IPS-NIHi7 (cell line): ENCODE data around the gene KIF26B.
"Not testable (repeated sequence)": the region's sequence is repeated elsewhere in the genome, so short reads cannot be mapped to it uniquely, and the experiment has no call there.

ENCODE experiments used
- DNase-seq: peaks from one replicate; pipeline ENCODE4 v3.0.0; 2012; ENCODE audit warnings: mixed read lengths; ENCODE audit errors: extremely low spot score

Gene KIF26B

DNA sequence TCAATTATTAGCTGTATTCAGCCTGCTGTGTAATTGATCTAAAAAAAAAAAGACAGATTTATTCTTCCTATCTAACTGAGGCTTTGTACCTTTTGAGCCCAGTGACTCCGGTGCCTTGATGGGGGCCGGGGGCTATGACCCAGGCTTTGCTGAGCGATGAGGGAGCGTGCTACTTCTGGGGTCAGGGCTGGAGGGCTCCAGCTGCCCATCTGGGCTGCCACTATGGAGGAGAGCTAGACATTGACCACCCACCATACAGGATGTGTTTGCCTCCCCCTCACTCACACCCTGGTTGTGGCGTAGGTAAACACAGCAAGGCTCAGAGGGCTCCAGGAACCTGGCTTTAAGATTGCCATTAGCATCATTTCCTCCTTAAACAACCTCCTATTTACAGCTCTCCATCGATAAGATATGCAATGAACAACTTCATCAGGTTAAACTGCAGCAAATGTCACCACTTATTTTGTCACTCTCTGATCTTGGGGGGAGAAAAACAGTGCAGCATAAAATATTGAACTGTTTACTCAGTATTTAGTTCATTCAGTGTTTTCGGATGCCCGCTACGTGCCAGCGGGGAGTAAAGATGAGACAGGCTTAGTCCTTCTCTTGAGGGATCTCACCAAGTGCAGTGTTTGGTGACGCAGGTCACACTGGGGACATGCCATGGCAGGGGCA is 231.6 kb downstream of the KIF26B start:
- peak; percentile 8 for DNase-seq

DNA sequence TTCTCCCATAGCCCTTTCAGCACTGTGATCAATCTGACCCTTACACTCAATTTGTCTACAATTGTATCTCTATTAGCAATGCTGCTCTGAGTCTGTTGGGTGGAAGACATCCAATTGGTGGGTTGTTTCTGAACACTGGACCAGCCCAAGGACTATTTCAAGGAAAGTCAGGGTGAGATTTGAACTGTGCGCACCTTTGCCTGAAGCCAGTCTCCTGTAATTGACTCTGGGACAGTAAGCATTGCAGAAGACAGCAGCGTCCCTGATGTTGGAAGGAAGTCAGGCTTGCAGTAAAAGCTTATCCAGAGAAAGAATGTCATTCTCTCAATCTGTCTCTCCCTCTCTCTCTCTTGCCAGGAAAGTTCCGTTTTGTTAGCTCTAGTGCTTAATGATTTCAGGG is 233.9 kb downstream of the KIF26B start:
- no peak for DNase-seq

DNA sequence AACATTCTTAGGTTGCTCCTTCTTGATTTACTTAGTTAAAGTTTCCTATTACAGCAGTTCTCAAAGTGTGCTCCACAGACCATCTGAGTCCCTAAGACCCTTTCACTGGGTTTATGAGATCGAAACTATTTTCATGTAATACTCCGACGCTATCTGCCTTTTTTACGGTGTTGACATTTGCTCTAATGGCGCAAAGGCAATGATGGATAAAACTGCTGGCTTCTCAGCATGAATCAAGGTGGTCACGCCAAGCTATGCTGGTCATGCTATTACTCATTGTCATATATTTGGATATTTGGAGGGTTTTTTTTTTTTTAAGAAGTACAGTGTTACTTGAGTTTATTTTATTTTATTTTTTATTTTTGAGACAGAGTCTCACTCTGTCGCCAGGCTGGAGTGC is 235.1 kb downstream of the KIF26B start:
- no peak for DNase-seq

DNA sequence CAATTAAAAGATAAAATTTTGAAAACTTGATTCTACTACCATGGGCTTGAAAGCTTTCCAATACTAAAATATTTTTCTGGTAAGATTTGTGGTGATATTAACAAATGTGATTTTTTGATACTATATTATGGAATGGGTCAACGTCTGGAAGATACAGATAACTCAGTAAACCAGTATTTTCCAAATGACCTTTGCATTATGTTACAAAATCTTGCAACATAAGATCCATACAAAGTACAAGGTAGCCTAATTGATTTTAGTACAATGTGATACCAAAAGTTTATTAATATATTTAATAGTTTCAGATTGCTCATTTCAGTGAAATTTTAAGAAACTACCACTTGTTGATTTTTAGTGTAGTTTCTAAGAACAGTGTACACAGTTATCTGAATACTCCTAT is 236.2 kb downstream of the KIF26B start:
- DNase-seq: no peak

DNA sequence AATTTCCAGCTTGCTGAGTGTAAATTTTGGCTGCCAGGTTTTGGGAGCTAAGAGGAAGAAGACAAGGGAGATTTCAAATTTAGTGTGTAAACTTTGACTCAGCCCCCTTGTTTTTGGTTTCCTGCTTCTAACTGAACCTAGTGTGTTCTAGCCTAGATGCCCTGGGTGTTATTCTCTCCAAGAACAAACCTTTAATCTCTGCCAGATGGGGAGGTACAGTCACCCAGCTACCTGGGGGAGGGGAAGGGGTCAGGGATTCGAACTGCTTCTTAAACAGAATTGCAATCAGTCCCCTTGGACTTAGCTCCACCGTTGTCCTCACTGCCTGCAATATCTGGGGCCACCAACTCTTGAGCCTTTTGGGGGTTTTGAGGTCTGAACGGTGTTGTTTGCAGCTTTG is 238.9 kb downstream of the KIF26B start:
- no peak for DNase-seq

DNA sequence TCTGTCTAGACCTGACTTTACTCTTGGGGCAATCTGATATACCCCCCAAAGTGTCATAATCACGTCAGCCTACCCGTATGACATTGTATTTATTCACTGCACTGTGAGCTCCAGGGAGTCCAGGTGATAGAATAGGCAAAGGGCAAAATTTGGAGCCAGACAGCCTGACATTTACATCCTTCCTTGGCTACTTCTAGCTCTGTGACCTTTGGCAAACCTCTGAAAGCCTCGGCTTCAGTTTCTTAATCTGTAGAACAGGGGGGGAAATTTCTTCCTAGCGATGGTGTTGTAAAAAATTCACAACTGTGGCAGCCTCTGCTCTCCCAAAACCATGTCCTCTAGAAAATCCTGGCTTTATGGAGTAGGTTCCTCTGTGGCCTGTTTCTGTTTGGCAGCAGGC is 240.9 kb downstream of the KIF26B start:
- no peak for DNase-seq

DNA sequence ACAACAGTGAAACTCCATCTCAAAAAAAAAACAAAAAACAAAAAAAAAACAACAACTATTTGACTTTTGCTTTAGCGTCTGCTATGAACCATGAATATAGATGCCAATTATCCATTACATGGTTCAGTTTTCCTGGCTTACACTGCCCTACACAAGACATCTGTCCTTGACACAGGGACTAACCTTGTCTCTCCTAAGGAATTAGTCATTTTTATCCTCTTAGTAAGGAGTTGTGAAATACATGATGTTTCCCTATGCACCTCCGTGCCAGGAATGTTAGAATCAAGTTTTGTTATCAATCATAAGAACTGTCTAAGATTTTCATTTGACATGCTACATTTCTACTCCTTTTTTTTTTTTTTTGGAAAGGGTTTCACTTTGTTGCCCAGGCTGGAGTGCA is 241.8 kb downstream of the KIF26B start:
- DNase-seq: no peak

DNA sequence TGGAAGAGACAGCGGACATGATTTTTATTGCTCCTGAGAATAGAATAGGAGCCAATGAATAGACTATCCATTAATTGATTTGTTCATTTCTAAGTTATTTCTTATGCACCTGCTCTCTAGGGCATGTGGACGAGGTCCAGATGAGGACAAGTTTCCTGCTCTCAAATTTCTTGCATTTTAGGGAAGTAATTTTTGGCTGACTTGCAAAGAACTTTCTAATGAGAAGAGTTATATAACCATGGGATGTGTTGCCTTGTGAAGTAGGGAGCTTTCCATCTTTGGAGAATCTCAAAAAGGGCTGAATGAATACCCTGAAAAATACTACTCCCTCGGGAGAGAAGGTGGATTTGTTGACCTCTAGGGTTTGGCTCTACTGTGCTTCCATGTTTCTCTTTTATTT is 243.0 kb downstream of the KIF26B start:
- no peak for DNase-seq

DNA sequence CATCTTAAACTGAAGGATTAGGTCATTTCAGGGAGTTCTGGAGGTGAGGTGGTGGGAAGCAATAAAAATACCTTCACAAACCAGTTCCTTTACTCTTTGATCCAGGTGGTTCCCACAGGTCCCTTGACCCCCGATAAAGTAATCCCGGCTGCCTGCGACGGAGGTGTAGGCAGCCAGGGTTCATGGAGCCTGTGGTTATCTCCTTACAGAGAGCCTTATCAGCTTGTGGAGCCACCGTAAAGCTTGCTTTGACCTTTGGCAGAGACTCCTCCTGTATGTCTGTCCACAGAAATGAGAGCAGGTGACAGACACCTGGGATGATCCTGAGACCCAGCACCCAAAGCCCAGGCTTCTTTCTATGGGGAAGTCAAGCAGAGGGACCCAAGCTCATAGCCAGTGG is 243.4 kb downstream of the KIF26B start:
- DNase-seq: no peak

DNA sequence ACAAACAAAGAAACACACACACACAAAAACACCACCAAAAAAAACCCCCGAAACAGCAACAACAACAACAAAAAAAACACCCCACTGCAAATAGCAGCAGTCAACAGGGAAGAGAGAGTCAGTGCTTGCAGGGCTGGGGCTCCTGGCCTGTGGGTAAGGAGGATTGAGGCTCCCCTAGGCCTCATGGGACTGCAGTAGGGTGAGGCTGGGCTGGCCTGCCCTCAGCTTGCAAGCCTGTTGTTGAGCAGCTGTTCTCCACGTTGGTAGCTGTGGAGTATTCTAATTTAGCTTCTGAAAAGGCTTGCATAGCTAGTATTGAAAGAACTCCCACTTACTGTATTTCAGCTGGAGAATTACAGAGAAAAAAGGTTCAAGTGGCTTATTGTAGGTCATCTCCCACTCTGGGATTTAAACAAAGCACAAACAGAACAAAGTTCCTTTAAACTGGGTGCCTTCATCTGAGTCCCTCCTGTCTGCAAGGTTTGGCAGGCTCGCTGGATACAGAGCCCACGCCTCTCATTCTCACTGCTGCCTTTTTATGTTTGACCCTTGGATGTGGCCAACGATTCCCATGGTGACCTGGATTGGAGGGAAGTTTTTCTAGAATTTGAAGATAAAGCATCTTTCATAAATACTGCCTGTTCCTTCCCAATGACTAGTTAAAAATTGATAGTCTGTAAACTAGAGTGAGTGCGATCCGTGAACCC is 247.2 kb downstream of the KIF26B start:
- DNase-seq: no peak

DNA sequence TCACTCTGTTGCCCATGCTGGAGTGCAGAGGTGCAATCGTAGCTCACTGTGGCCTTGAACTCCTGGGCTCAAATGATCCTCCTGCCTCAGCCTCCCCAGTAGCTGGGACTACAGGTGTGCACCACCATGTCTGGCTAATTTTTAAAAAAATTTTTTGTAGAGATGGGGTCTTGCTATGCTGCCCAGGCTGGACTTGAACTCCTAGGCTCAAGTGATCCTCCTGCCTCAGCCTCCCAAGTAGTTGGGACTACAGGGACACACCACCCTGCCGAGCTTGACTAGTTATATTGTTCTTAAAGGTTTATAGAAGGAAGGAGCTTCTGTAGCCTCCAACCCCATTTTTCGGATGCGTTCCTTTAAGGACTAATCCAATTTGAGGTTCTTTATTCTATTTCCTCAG is 248.2 kb downstream of the KIF26B start:
- DNase-seq: not testable (repeated sequence)

DNA sequence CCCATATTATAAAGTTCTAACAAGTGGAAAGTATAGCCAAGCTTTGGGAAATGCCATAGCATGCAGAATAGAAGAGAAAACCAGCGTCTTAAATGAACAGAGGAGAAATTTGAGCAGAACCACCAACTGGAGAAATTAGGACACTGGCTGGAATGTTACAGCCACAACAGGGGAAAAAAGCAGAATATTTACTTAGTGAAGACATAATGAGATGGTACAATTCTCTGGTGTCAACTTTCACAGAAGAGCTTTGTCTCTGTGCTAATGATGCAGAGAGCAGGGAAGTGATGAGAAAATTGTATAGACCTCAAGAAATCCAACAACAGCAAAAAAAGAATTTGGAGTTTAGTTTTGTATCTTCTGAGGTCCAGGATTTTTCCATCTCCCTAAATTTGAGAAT is 249.7 kb downstream of the KIF26B start:
- no peak for DNase-seq

DNA sequence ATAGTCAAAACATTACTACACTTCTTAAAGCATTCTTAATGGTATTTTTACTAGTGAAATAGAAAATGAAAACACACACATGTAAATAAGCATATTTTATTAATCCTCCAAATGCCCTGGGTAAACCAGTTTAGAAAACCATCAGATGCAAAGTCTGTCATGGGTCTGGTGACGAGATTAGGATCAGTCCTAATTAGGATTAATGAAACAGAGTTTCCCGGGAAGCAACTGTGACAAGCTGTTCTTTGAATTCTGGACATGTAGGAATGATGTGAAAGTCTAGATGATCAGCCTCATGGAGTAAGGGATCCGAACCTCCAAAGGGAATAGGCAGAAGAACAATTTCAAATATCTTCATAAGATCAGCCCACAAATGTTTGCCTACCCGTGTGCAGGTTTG is 250.2 kb downstream of the KIF26B start:
- DNase-seq: no peak

DNA sequence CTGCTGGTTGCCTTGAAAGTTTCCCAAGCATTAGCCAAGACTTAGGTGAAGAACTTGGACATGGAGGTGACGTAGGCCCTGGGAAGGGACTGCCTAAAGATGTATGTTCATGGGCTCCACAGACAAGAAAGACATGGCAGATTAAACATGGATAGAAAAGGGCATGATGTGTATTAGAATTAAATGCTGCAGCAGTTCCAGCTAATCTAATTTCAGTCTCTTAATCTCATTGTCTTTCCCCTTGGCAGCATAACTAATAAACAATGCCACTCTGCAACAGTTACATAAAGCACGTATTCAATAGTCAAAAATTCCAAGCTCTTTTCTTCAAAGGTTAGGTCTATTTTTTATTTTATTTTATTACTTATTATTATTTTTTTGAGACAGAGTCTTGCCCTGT is 251.6 kb downstream of the KIF26B start:
- no peak for DNase-seq

DNA sequence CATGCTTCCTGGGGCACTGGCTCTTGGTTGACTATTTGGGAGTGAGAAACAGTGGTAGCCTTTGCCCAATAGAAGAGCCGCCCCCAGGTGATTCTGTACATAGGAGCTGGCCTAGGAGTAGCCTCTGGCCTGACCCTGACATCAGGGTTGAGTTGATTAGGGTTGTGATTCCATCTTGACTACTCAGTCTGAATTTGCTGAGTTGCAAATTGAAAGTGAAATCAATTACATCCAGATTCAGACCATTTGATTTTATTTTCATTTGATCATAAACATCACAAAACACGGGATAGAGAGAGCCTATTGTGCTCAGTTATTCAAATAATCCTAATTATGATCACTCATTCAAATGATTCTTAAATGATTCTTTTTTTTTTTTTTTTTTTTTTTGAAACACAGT is 253.2 kb downstream of the KIF26B start:
- DNase-seq: no peak

DNA sequence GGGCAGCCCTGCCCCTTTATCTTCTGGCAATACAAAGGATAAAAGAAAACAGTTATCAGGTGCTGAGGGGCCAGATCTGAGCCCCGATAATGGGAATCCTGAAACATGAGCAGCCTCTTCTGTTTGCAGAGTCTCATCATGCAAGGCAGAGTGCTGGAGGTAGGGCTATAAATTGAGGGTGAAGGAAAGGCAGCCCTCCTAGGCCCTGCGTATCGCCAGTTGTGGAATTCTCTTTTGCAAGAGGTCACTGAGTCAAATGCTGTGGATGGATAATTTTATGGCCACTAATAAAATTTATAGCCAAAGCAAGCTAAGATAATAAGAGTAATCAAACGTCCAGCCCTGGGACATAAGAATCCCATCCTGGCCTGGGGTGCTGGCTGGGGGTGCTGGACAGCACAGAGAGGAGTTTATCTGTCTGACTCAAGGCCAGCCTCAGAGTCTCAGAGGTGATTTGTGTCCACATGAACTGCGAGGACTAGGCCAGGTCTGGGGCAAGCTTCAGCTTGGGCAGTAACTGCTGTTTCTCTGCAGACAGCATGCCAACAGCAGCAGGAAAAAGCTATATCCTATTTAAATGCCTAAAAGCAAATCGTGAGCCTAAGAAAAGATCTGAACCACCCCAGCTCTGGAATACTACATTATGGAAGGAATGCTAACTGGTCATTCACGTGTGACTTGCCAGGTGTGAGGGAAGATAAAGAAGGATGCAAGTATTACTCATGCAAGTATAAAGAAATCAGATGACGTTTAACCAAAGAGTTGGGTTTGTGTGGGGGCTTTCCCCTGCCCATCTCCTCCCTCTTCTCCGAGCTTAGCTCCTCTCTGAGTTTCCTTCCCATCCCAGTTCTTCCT is 254.8 kb downstream of the KIF26B start:
- no peak for DNase-seq

DNA sequence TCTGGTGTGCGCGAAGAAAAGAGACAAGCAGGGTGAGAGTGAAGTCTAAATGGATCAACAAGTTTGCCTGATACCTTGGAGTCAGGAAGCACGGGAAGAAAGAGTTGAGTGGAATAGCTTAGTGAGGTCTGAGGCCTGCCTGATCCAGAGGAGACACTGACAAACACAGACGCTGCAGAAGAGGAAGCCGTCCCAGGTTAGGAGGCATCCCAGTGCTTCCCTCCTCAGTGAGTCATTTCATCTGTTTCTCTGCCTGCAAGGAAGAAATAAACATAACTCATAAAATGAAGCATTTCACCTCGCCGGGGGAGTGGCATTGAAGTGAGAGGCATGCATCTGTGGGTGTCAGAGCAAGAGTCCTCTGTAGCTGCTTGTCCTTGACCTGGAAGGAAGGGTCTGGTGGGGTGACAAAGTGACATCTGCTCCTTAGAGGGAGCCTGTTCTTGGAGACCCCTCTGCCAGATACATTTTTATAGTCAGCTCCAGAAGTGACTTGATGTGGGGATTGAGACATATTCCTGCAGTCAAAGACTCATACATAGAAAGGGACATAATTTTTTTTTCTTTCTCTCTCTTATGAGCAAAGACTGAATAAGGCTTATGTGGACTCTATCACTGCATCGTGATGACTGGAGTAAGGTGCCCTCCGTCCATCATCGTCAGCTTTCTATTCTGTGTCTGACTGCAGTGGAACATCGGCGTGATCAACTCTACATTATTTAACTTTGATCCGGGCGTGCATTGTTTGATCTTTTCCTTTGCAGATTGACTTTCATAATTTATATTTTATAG is 256.7 kb downstream of the KIF26B start:
- no peak for DNase-seq

DNA sequence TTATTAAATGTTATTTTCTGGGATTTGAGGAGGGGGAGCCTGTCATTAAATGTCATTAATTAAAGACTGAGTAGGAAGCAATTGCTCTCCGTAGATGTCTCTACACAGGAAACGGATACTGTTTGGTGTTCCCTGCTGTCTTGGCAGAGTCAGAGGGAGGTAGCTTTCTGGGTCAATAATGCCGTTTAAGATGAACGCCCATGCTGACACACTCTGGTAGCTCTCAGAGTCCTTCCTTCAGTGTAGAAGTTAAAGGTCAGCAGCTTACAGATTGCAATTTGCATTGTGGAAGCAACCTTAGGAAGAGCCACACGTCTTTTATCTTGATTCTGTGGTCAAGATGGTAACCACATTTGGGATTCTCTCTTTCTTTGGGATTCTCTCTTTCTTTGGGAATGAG is 257.5 kb downstream of the KIF26B start:
- no peak for DNase-seq

DNA sequence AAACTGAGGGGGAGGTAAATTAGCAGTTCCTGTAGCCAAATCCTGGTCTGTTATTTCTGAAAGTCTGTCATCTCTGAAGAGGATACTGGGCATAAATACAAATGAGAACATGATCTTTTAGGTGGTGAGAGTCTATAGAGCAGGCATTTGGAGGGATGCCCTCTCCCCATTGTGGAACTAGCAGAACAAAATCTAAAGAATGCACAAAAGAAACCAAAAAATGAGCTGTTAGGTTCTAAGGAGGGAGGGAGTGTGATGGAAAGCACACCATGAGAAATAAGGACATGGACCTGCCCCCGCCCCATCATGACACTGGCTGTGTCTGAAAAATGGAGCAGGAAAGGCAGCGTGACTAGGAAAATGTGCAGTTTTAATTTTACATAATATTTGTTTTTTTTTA is 262.0 kb downstream of the KIF26B start:
- no peak for DNase-seq

DNA sequence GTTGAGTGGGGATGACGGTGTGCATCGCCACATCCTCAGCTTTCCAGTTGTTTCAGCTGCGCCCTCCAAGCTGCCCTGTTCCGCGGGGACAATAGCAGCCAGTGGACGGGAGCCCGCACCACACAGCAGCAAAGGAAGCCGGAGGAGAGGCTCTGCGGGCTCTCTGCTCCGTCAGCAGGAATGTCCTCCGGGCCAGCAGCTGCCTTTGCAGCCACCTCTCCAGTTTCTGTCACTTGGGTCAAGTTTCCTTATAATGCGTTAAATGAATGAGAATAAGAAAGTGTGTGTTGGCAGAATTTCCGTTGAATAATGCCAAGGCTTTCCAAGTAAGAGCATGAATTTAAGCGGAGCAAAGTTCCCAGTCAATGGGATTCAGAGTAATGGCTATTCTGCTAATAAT is 263.3 kb downstream of the KIF26B start:
- no peak for DNase-seq

DNA sequence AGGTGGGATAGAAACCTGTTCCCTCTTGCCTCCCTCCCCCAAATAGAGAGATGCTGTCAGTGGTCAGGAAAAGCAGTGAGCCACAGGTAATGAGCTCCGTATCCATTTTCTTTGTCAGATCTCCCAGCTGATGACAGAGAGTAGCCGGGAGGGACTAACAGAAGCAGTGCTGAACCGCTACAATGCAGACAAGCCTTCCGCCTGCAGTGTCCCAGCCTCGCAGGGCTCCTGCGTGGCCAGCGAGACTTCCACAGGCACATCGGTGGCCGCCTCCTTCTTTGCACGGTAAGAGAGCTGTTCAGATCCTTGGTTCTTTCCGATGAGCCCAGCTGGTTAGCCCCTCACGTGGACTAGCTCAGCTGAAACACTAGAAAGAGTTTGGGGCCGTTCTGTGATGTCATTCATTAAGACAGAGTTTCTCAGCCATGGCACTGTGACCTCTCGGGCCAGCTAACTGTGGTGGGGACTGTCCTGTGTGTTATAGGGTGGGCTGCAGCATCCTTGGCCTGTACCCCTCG is 264.7 kb downstream of the KIF26B start:
- DNase-seq: no peak

DNA sequence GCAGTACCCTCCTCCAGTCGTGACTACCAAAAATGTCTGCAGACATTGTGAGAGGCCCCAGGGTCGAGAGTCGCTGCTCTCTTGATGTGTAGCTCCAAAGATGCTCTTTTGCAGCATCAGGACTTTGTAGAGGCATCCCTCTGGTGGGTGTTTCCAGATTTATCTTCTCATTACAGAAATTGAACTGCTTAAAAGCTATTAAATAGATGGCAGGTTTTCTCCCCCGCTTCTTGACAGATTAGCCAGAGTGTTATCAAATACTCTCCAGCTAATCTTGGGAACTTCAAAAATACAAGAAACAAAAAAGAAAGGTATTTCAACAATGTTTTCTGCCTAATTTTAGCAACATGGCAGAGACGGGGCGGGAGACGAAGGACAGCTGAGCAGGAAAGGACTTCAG is 265.2 kb downstream of the KIF26B start:
- no peak for DNase-seq
